Upper lobe of right lung (tissue), 1 donor: ENCODE results near the gene AFAP1L2. TPM values are rescaled to one million over a fixed set of nuclear protein-coding genes. Genes with fewer than 3 reads are reported as not detected.

Source experiments
- ATAC-seq: fragments of 200-7000 bp; cut with Tn5 transposase; one replicate; pipeline ENCODE4 v1.9.1; 2020; ENCODE audit warnings: mild to moderate bottlenecking, moderate library complexity
- DNase-seq: peaks from one replicate; pipeline ENCODE4 v3.0.0-alpha.2; 2020
- H3K27ac ChIP-seq: fragments of 200-600 bp; one replicate; pipeline ENCODE4 v1.8.0; 2022
- H3K27me3 ChIP-seq: fragments of 200-600 bp; one replicate; pipeline ENCODE4 v1.8.0; 2022; ENCODE audit warnings: mild to moderate bottlenecking
- H3K36me3 ChIP-seq: fragments of 200-600 bp; one replicate; pipeline ENCODE4 v1.8.0; 2022
- H3K4me1 ChIP-seq: fragments of 200-600 bp; one replicate; pipeline ENCODE4 v1.8.0; 2022
- H3K4me3 ChIP-seq: fragments of 200-600 bp; one replicate; pipeline ENCODE4 v1.8.0; 2022; ENCODE audit warnings: mild to moderate bottlenecking
- H3K9me3 ChIP-seq: fragments of 200-600 bp; one replicate; pipeline ENCODE4 v1.8.0; 2022
- CTCF ChIP-seq: fragments of 200-600 bp; IDR thresholded peaks from one replicate; pipeline ENCODE4 v1.8.0; 2022; ENCODE audit warnings: antibody characterized with exemption
- intact Hi-C: fragments of 100-400 bp; cut with DNase I; formaldehyde crosslinking; loops from one replicate; pipeline ENCODE4 v1.11.0; 2022
- total RNA-seq: library from RNA; stranded (reverse); fragmentation: NEBNext Ultra II Directional; extraction: Animal tissue kit (Norgen Biotek cat#: 25700); gene quantifications from one replicate; pipeline ENCODE4 v1.2.1, GENCODE V29; 2021
- donor health status: DM: no; HTN: yes; CAD: no; lungs with severe emphysema.

The AFAP1L2 gene
- total RNA-seq, 1 donor from 2014 or later, result 10.1 TPM

GRCh38 chr10:114328874-114329273 is 75.4 kb downstream of the AFAP1L2 start:
- no peak for TF ChIP-seq CTCF
- no peak overlapping the region for H3K27ac ChIP-seq
- H3K9me3 ChIP-seq, result no peaks in the 10 kb centered on the region
- DNase-seq, result no peak
- ATAC-seq, result no peak
- no peak overlapping the region for H3K4me3 ChIP-seq
- no peaks in the 10 kb centered on the region for H3K4me1 ChIP-seq
- H3K27me3 ChIP-seq, result no peaks in the 10 kb centered on the region
- intact Hi-C loops, result no loop called here
- H3K36me3 ChIP-seq, result no peaks in the 10 kb centered on the region

GRCh38 chr10:114328441-114328812 is 75.9 kb downstream of the AFAP1L2 start:
- Histone ChIP-seq H3K4me3 (no peak overlapping the region), H3K4me1 (no peaks in the 10 kb centered on the region), H3K36me3 (no peaks in the 10 kb centered on the region), H3K27ac (no peak overlapping the region), H3K27me3 (no peaks in the 10 kb centered on the region), H3K9me3 (no peaks in the 10 kb centered on the region)
- no peak for ATAC-seq
- TF ChIP-seq CTCF, result no peak
- no peak for DNase-seq
- intact Hi-C loops, result no loop called here

GRCh38 chr10:114327537-114328440 is 76.5 kb downstream of the AFAP1L2 start:
- Histone ChIP-seq H3K36me3 (no peaks in the 10 kb centered on the region), H3K9me3 (no peaks in the 10 kb centered on the region), H3K4me3 (no peak overlapping the region), H3K4me1 (no peaks in the 10 kb centered on the region), H3K27ac (no peak overlapping the region), H3K27me3 (no peaks in the 10 kb centered on the region)
- TF ChIP-seq CTCF, result no peak
- ATAC-seq (no peak), DNase-seq (no peak)
- intact Hi-C loops, result no loop called here

- intact Hi-C loops, result no loop called here
- DNase-seq (no peak), ATAC-seq (no peak)
- Histone ChIP-seq H3K36me3 (no peaks in the 10 kb centered on the region), H3K9me3 (no peaks in the 10 kb centered on the region), H3K4me1 (no peaks in the 10 kb centered on the region), H3K27me3 (no peaks in the 10 kb centered on the region), H3K27ac (no peak overlapping the region), H3K4me3 (no peak overlapping the region)
- TF ChIP-seq CTCF, result no peak
Measured at GRCh38 chr10:114326795-114327194, 77.5 kb downstream of the AFAP1L2 start.

- H3K4me1 ChIP-seq, result no peaks in the 10 kb centered on the region
- intact Hi-C loops, result no loop called here
Measured at GRCh38 chr10:114323023-114323422, 81.3 kb downstream of the AFAP1L2 start.

More at GRCh38 chr10:114323023-114323422, 81.3 kb downstream of the AFAP1L2 start:
- no peaks in the 10 kb centered on the region for H3K27me3 ChIP-seq
- H3K4me3 ChIP-seq, result no peak overlapping the region
- no peak for TF ChIP-seq CTCF
- H3K9me3 ChIP-seq, result no peaks in the 10 kb centered on the region
- no peaks in the 10 kb centered on the region for H3K36me3 ChIP-seq
- H3K27ac ChIP-seq, result no peak overlapping the region
- no peak for DNase-seq
- no peak for ATAC-seq
